HG03064 (cell line): ENCODE measurements around the gene SAPCD2.
"Not testable (repeated sequence)": the region's sequence is repeated elsewhere in the genome, so short reads cannot be mapped to it uniquely, and the experiment has no call there.

Source experiments
- ATAC-seq: cut with Tn5 transposase; IDR thresholded peaks from one replicate; pipeline ENCODE4 v1.9.1; 2021; ENCODE audit warnings: low read depth; ENCODE audit not compliant: unreplicated experiment

The SAPCD2 gene

DNA sequence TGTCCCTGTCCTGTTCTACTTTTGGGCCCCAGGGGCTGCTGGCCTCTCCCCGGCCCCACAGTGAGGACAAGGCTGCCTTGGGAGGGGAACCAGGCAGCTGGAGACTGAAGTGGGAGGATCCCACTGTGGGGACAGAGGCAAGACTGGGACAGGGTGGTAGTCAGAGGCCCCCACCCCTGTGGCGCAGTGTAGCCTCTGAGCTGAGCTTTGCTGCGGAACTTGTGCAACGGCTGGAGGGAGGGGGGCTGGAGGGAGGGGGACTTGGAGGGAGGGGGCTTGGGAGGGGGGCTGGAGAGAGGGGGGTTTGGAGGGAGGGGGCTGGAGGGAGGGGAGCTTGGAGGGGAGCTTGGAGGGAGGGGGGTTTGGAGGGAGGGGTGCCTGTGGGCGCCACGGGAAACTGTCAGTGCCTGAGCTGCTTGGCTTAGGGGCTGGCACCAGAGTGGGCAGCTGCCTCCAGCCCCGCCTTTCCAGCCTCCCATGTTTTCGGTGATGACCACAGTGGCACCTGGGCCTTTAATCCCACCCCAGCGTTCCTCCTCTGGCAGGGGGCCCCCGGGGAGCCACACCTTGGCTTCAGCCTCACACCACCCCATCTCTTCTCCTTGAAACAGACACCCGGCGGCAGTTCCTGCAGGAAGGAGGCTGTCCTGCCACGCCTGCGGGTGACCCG lies 36.2 kb downstream of the SAPCD2 start:
- ATAC-seq: no peak

DNA sequence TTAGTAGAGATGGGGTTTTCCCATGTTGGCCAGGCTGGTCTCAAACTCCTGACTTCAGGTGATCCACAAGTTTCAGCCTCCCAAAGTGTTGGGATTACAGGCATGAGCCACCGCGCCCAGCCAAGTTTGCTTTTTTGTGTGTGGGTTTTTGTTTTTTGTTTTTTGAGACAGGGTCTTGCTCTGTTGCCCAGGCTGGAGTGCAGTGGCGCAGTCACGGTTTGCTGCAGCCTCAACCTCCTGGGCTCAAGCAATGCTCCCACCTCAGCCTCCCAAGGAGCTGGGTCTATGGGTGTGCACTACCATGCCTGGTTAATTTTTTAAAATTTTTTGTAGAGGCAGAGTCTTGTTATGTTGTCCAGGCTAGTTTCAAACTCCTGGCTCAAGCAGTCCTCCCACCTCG lies 36.9 kb downstream of the SAPCD2 start:
- not testable (repeated sequence) for ATAC-seq

DNA sequence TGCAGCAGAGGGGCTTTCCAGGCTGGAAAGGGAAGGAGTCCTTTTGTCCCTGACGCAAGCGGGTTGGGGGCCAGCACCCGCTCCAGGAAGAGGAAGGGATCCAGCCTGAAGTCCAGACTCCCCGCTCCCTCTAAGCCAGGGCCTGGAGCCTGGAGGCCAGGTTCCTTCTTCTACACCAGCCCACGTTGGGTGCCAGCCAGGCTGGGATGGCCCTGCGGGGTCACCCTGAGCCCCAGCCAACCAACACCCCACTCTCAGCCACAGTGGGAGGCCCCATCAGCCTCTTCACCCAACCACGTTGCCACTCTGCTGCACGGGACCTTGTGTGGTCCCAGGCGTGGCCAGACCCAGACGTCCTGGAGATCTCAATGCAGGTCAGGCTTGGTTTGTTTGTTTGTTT lies 37.5 kb downstream of the SAPCD2 start:
- ATAC-seq: no peak

DNA sequence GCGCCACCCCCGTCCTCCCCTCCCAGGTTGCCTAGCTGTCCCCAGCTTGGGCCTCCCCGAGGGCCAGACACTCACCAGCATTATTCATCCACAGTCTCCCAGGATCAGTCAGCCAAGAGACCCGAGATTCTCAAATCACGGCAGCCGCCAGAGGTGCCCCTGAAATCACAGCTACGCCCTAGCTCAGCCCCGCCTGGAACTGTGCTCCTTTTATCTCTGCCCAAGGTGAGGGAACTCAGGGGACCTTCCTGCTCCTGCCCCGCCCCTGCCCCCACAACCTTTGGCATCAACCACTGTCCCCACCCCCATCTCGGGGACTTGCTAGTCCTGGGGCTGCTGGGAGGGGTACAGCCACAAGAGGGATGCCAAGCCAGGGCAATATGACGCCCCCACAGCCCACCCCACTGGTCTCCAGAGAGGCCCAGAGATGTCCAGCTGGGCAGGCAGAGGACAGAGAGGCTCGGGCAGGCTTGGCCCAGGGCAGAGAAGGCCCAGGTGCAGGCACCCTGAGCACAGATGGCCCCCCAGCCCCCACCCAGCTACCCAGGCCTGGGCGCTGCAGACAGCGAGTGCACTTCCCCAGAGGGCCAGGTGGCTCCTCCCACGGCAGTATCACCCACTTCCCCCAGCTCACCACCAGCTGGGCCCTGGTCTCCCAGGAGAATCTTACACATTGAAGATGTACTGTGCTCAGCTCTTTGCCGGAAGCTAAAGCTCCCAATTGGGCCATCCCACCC lies 38.3 kb downstream of the SAPCD2 start, which contains the start of gene FUT7:
TSS of gene FUT7 (minus strand) at position 185 of the 737 bp plus-strand sequence. CDS start at position 88, 97 bp downstream.
- ATAC-seq: no peak

GRCh38 chr9:137030538-137031527 lies 39.5 kb downstream of the SAPCD2 start:
- no peak for ATAC-seq

DNA sequence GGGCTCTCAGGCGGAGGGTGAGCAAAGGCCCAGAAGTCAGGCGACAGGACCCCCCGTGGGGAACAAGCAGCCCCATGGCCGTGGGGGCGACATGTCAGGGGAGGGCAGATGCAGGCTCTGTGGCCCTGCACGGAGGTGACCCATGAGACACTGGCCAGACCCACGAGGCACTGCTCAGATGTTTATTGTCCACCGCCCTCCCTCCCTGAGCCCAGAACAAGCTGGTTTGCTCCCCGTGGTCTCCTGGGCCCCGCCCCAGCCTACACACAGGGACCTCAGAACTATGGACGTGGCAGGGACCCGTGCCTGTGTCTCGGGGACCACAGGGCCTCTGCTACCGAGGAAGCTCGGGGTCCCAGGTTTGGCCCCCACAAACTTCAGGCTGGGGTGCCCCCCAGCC lies 40.4 kb downstream of the SAPCD2 start:
- ATAC-seq: no peak

GRCh38 chr9:137029058-137029936 lies 41.1 kb downstream of the SAPCD2 start:
- ATAC-seq: no peak

DNA sequence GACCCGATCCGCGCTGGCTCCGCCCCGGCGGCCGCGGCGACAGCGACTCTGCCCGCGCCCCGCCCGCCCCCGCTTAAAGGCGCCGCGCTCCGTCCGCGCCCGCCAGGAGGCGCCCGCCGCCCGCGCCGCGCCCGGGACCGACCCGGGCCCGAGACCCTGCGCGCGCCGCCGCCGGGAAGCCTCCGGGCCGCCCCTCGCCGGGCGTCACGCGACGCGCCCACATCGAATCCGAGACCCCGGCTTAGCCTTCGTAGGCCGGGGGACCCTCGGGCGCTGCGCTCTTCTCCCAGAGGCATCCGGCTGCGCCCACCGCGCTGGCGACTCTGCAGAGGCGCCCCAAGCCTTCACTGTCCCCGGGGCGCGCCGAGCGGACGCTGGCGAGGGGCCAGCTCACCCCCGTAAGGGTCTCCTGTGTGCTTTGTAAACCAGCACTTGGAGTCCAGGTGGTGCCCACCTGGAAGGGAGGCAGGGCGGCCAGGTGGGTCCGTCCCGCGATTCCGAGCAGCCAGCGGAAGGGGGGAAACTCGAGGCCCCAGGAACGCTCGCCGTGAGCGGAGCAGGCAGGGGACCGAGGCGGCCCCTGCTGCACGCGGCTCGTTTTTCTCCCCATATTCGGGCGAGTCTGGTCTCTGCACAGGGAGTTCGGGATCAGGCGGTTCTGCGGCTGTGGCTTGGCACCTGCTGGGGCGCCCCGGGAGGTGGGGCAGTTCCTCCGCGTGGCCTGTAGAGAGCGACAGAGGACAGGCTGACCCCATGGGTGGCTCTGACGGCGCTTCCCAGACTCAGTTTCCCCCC lies 41.9 kb downstream of the SAPCD2 start:
- no peak for ATAC-seq

DNA sequence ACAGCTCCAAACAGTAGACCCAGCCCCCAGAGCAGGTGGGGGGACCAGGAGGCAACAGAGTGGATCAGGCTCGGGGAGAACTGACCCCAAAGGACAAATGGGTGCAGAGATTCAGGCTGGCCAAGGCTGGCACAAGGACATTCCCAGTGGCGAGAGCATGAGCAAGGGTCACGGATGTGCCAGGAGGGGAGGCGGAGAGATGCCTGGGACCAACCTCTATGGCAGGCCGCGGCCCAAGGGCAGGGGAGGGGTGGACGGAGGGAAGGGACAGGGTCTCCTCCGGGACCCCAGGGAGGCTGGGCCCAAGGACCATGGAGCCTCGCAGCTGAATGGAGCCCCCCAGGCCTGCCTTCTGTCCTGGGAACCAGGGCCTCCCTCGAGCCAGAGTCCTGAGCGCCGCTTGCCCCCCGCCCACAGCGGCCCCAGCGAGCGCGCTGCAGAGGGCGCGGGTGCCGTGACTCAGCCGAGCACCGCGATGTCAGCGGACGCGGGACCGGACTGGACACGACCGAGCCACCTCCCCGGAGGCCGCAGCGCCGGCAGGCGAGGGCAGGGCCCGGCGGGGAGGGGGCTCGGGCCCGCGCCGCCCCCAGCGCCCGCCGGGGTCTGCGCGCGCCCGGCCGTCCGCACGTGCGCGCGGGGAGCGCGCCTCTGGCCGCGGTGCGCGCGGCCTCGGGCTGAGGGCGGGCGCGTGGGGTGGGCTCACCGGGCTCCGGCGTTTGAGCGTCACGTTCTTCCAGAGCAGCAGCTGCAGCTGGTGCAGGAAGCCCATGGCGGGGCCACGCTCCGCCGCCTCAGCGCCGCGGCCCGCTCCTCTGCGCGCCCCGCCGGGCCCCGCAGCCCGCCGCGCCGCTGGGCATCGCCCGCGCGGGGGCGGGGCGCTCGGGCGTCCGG lies 42.7 kb downstream of the SAPCD2 start, which contains the start of gene ABCA2:
TSS of gene ABCA2 (minus strand) at position 869 of the 894 bp plus-strand sequence. CDS start at position 772, 97 bp downstream.
- ATAC-seq: no peak

- ATAC-seq: no peak
These were observed 43.5 kb downstream of the SAPCD2 start for GRCh38 chr9:137026828-137027227.

- no peak for ATAC-seq
These were observed 44.0 kb downstream of the SAPCD2 start for GRCh38 chr9:137026384-137026783.

- no peak for ATAC-seq
These were observed 44.8 kb downstream of the SAPCD2 start for GRCh38 chr9:137025517-137025966.

- no peak for ATAC-seq
These were observed 46.8 kb downstream of the SAPCD2 start for GRCh38 chr9:137023583-137023991.

DNA sequence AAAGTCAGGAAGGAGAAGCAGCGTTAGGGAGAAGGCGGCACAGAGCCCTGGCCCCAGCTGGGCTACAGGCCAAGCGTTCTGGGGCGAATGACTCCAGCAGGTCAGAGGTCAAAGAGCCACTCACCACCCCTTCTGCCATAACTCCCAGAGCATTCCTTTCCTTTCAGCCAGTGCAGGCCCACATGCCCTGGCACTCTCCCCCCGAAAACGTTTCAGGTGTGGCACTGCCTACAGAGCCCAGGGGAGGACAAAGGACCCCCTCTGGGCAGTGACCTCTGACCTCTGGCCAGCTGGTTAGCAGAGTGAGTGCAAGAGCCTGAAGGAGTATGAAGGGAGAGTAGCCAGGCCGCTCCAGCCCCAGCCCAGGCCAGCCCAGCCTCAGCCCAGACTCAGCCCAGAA lies 47.2 kb downstream of the SAPCD2 start:
- no peak for ATAC-seq

GRCh38 chr9:137022662-137023008 lies 47.7 kb downstream of the SAPCD2 start:
- ATAC-seq: no peak

GRCh38 chr9:137021979-137022661 lies 48.2 kb downstream of the SAPCD2 start:
- no peak for ATAC-seq

- no peak for ATAC-seq
These were observed 48.8 kb downstream of the SAPCD2 start for GRCh38 chr9:137021568-137021978.
